GM19035 (cell line): ENCODE results near the gene DTL.

Source experiments
- ATAC-seq: cut with Tn5 transposase; IDR thresholded peaks from one replicate; pipeline ENCODE4 v1.9.1; 2021; ENCODE audit not compliant: unreplicated experiment

DTL gene

GRCh38 chr1:212121779-212122178 lies 86.2 kb downstream of the DTL start:
- ATAC-seq, result no peak

GRCh38 chr1:212124690-212125582 lies 89.4 kb downstream of the DTL start:
- ATAC-seq, result no peak

GRCh38 chr1:212125654-212126053 lies 90.1 kb downstream of the DTL start:
- ATAC-seq, result no peak

- no peak for ATAC-seq
Measured at GRCh38 chr1:212127221-212127620, 91.7 kb downstream of the DTL start.

- ATAC-seq, result no peak
Measured at GRCh38 chr1:212129781-212130180, 94.2 kb downstream of the DTL start.

GRCh38 chr1:212132025-212132424 lies 96.5 kb downstream of the DTL start:
- ATAC-seq, result no peak

GRCh38 chr1:212133319-212133718 lies 97.8 kb downstream of the DTL start:
- ATAC-seq, result no peak

GRCh38 chr1:212135166-212135565 lies 99.6 kb downstream of the DTL start:
- no peak for ATAC-seq

GRCh38 chr1:212137854-212138253 lies 102.3 kb downstream of the DTL start:
- no peak for ATAC-seq

- ATAC-seq, result no peak
Measured at GRCh38 chr1:212138457-212138856, 102.9 kb downstream of the DTL start.

- no peak for ATAC-seq
Measured at GRCh38 chr1:212139526-212140135, 104.1 kb downstream of the DTL start.

GRCh38 chr1:212141404-212141803 lies 105.9 kb downstream of the DTL start:
- ATAC-seq, result no peak

GRCh38 chr1:212142883-212143530 lies 107.5 kb downstream of the DTL start:
- ATAC-seq, result no peak

GRCh38 chr1:212147581-212148033 lies 112.1 kb downstream of the DTL start:
- no peak for ATAC-seq

- no peak for ATAC-seq
Measured at GRCh38 chr1:212149566-212149965, 114.0 kb downstream of the DTL start.

- no peak for ATAC-seq
Measured at GRCh38 chr1:212152308-212152693, 116.8 kb downstream of the DTL start.

GRCh38 chr1:212152869-212153268 lies 117.3 kb downstream of the DTL start:
- ATAC-seq, result no peak

GRCh38 chr1:212153635-212154034 lies 118.1 kb downstream of the DTL start:
- no peak for ATAC-seq
